Stimulated activated CD4-positive, alpha-beta T cell treated with anti-CD3 and anti-CD28 coated beads, Interleukin-2, amount 100 ng/mL, for 24 hours (primary cell): ENCODE data around the gene ZNF324.
"Not testable (repeated sequence)": the region's sequence is repeated elsewhere in the genome, so short reads cannot be mapped to it uniquely, and the experiment has no call there.

Experiments used
- DNase-seq, 2 donors: peaks; one replicate each; pipeline ENCODE4 v3.0.0-alpha.2; 2020

ZNF324 gene

DNA sequence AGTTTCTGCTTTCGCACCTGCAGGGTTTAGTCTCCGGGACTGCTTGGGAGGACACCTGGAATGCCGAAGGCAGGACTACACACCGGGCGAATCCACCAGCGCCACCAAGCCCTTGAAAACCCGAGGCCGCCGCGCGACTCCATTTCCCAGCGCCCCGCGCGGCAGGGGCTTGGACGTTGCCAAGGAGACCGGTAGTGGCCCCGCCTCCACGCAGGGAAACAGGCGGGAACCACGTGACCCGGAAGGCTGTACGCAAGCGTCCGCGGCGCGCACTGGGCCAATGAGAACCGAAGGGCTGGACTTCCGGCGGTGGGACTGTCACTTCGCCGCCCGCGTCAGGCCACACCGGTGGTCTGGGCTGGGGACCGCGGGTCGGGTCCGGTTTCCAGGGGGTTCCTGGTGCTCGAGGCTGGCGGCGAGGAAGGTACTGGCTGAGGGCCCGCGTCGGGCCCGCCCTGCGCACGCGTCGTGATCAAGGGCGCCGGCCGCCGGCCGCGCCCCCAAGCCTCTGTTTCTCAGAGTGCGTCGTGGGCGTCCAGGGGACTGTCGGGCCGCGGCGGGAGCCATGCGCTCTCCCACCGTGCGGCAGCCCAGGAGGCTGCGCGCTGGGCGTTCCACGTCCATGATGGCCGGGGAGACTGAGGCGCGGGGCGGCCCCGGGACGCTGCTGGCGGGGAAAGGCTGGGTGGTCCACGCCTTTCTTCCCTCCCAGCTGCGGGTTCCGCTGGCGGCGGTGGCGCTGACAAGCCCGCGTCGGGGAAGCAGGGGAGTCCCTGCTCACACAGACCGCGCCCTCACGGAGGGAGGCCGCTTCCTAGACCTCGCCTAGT is at the start of gene ZNF324:
ZNF324 (plus strand) TSS at position 321 of the 830 bp plus-strand sequence. CDS start 2,106 bp downstream, outside the sequence.
- peak; percentile 98 to 99 for DNase-seq

DNA sequence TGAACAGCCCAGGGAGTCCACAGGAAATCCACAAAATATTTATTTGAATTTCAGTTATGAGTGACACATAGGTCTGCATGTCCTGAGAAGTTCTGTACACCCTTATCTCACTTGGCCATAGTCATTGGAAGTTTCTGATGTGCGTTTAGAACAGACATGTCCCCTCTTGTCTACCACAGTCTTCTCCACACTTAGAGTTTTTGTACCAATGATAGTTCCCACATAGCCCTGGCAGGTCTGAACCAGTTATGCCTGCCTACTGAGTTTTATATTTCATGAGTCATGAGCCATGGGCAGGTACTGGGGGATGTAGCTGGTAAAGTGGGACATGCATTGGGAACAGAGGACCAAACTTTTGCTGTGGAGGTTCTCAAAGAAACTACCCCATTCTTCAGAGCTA is 38.3 kb upstream of the ZNF324 start:
- DNase-seq, result no peak

DNA sequence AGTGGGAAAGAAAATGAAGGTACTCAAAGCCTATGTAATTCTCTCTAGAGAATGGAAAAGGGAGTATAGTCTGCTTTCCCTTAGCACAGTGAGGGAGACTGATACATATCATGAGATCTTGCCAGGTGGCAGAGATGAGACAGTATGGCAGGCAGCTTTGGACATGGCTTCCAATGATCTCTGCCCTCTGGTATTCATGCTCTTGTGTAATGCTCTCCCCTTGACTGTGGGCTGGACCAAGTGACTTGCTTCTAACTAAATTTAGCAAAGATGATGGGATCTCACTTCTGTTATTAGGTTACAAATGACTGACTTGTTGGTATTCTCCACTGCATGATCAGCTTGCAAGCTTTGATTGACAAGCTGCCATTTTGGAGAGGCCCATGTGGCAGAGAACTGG is 37.1 kb upstream of the ZNF324 start:
- DNase-seq, result no peak

DNA sequence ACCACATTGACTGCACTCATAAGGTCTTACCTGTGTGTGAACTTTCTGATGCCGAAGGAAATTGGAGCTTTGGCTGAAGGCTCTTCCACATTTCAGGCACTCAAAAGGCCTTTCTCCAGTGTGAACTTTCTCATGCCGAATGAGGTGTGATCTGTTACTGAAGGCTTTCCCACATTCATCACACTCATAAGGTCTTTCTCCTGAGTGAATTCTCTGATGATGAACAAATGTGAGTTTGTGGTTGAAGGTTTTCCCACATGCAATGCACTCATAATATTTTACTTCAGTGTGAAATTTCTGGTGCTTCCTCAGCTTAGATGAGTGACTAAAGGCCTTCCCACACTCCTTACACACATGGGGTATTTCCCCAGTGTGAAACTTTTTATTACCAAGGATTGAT is 32.7 kb upstream of the ZNF324 start:
- DNase-seq, result no peak

DNA sequence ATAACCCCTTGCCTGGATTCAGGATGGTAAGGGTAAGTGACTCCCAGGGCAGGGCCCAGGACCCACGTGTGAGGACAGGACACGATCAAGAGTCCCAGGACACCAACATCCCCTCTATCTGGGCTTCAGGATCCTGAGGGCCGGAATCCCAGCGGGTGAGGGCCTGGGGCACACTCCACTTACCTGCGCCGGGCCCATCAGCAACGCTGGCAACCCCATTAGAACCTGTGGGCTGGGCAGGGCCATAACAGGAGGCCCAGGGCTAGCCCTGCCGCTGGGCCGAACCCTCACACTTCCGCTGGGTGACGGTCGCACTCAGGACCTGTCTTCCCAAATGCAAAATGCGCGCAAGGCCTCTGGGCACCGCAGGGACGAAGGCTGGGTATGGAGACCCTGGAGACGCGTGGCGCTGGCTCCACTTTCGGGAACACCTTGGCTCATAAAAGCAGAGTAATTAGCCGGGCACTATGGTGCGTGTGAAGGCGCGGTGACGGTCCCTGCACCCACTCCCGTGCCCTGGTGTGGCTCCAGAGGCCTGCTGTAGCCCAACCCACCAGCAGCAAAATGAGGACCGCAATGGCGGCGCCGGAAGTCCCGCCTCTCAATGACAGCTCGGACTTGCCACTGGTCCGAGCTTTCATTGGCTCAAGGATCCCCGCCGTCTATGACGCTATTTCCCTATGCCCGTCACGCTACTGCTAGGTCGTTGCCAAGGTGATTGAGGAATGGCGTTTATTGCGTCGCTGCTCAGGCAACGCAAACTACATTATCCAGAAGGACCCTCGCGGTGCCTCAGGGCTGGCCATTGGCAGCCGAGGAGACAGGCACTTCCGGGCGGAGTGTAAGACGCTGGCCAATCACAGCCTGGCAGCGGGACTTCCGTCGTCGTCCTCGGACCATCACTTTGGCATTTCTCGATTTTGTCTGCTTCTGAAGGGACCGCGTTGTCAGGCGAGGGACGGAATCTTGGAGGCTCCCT is 27.0 kb upstream of the ZNF324 start, which contains the start of gene ZNF132:
ZNF132 (minus strand) TSS at position 578 of the 979 bp plus-strand sequence; CDS start at position 246, 332 bp downstream.
- peak; percentile 90 to 92 for DNase-seq

DNA sequence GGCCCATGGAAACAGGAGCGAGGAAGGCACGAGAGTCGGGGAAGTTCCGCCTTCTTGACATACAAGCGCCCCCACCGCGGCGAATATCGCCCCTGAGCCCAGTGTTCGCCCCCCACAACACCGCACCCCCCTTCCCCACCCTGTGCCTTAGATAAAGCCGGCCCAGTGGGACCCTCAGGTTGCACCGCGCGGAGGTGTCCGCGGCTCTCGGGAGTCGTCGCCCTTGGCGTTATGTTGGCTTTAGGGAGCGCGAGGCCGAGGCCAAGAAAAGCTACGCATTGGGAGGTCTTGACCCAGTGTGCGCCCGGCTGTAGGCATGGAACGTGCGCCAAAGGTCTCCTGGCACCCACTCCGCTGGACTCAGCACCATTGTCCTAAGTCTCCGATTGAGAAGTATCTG is 26.3 kb upstream of the ZNF324 start:
- DNase-seq, result no peak

DNA sequence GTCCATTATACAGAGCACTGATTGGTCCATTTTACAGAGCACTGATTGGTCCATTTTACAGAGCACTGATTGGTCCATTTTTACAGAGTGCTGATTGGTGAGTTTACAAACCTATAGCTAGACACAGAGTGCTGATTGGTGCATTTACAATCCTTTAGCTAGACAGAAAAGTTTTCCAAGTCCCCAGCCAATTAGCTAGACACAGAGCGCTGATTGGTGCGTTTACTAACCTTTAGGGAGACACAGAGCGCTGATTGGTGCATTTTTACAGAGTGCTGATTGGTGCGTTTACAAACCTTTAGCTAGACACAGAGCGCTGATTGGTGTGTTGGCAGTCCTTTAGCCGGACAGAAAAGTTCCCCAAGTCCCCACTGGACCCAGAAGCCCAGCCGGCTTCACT is 23.9 kb upstream of the ZNF324 start:
- DNase-seq, result not testable (repeated sequence)

DNA sequence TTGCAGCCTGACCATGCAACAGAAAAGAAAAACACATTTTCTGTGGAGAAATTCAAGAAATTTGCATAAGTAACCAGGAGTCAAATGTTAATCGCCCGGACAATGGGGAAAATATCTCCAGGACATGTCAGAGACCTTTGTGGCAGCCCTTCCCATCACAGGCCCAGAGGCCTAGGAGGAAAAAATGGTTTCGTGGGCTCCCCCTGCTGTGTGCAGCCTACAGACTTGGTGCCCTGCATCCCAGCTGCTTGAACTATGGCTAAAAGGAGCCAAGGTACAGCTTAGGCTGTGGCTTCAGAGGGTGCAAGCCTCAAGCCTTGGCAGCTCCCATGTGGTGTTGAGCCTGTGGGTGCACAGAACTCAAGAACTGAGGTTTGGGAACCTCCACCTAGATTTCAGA is 18.0 kb upstream of the ZNF324 start:
- not testable (repeated sequence) for DNase-seq

DNA sequence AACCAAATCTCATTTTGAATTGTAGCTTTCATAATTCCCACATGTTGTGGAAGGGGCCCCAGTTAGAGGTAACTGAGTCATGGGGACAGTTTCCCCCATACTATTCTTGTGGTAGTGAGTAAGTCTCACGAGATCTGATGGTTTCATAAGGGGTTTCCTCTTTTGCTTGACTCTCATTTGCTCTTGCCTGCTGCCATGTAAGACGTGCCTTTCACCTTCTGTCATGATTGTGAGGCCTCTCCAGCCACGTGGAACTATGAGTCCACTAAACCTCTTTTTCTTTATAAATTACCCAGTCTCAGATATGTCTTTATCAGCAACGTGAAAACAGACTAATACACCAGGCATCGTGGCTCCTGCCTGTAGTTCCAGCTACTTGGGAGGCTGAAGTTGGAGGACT is 16.9 kb upstream of the ZNF324 start:
- DNase-seq, result not testable (repeated sequence)

DNA sequence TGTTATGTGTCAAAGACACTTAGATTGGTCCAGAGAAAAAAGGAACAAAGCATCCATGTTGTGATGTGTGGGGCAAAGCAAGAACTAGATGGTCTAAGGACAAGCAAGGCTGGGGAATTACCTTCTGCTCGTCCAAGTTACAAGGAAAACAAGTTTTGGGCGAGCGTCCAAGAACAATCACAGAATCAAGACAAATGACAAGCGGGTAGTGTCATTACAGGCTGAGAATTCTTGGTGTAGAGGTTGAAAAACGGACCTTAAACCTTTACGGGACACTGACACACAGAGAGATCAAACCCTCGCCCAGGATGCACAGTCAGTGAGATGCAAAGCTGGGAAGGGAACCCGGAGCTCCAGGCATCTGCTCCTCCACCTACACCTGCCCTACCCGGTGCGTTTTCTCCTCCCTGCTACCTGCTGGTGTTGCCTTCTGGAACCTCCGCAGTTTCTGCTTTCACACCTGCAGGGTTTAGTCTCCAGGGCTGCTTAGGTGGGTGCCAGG is 16.0 kb upstream of the ZNF324 start:
- DNase-seq, result no peak

DNA sequence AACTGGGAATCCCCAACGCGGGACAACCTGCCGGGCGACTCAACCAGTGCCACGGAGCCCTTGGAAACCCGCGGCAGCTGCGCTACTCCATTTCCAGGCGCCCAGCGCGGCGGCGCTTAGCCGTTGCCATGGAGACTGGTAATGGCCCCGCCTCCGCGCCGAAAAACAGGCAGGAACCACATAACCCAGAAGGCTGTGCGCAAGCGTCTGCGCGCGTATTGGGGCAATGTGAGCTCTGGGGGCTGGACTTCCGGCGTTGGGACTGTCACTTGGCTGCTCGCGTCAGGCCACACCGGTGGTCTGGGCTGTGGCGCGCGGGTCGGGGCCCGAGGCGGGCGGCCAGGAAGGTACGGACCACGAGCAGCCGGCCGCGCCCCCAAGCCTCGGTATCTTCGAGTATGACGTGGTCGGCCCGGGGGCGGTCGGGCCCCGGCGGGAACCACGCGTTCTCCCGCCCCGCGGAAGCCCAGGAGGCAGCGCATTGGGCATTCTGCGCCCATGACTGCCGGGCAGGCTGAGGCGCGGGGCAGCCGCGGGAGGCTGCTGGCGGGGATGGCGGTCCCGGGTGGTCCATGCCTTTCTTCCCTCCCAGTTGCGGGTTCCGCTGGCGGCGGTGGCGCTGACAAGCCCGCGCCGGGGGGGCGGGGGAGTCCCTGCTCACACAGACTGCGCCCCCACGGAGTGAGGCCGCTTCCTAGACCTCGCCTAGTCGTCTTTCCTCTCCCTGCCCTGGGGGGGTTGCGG is 15.3 kb upstream of the ZNF324 start, which contains the start of gene ZNF324B:
ZNF324B (plus strand) TSS at position 265 of the 744 bp plus-strand sequence. CDS start 2,080 bp downstream, outside the sequence.
- peak; percentile 97 for DNase-seq

DNA sequence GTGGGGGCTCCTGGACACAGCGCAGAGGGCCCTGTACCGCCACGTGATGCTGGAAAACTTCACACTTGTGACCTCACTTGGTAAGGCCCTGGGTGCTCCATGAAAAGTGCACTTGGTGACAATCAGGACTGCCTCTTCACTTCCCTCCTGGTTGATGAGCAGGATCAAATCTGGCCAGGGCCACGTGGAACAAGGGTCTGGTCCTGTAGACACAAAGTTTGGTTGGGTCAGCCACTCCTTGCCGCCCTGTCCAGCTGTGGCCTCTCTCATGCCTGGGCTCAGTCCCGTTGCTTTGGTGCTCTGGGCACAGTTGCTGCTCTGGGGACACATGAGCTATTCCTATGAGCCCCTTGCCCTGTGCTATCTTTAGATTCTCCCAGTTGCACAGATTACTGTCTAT is 13.1 kb upstream of the ZNF324 start:
- no peak for DNase-seq

DNA sequence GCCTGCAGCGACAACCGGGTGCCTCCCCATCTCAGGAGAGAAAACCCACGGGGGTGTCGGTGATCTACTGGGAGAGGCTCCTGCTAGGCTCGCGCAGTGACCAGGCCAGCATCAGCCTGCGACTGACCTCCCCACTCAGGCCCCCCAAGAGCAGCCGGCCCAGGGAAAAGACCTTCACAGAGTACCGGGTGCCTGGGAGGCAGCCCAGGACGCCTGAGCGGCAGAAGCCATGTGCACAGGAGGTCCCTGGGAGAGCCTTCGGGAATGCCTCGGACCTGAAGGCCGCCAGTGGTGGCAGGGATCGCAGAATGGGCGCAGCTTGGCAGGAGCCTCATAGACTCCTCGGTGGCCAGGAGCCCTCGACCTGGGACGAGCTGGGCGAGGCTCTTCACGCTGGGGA is 11.6 kb upstream of the ZNF324 start:
- no peak for DNase-seq

DNA sequence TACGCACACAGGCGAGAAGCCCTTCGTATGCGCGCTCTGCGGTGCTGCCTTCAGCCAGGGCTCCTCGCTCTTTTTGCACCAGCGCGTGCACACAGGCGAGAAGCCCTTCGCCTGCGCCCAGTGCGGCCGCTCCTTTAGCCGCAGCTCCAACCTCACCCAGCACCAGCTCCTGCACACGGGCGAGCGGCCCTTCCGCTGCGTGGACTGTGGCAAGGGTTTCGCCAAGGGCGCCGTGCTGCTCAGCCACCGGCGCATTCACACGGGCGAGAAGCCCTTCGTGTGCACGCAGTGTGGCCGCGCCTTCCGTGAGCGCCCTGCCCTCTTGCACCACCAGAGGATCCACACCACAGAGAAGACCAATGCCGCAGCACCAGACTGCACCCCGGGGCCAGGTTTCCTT is 10.8 kb upstream of the ZNF324 start:
- DNase-seq, result no peak

DNA sequence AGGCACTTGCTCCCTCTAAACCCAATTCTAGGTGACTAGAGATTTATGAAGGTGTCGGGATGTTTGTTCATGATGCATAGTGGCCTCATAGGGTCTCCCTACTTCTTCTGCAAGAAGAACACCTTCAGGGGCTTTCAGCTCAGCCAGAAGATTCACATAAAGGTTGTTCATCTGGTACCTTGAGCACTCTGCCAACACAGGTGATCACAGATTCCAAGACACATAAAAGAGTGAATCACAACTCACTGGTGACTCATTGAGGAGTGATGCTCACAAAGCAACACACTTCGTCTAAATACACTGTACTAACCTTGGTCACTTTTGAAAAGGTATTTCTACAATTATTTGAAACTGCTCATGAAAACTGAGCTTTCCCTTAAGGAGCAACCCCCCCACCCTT is 6.8 kb upstream of the ZNF324 start:
- no peak for DNase-seq

DNA sequence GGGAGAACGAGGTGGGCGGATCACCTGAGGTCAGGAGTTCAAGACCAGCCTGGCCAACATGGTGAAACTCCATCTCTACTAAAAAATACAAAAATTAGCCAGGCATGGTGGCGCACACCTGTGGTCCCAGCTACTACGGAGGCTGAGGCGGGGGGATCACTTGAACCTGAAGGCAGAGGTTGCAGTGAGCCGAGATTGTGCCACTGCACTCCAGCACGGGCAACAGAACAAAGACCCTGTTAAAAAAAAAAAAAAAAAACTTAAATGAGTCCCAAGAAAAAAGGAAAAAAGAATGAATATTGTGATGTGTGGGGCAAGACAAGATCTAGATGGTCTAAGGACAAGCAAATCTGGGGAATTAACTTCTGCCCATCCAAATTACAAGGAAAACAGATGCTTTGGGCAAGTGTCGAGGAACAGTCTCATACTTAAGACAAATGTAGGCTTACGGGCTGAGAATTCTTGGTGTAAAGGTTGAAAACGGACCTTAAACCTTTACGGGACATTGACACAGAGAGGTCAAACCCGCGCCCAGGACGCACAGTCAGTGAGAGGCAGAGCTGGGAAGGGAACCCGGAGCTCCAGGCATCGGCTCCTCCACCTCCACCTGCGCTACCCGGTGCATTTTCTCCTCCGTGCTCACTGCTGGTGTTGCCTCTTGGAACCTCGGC is 656 bp upstream of the ZNF324 start:
- no peak for DNase-seq

DNA sequence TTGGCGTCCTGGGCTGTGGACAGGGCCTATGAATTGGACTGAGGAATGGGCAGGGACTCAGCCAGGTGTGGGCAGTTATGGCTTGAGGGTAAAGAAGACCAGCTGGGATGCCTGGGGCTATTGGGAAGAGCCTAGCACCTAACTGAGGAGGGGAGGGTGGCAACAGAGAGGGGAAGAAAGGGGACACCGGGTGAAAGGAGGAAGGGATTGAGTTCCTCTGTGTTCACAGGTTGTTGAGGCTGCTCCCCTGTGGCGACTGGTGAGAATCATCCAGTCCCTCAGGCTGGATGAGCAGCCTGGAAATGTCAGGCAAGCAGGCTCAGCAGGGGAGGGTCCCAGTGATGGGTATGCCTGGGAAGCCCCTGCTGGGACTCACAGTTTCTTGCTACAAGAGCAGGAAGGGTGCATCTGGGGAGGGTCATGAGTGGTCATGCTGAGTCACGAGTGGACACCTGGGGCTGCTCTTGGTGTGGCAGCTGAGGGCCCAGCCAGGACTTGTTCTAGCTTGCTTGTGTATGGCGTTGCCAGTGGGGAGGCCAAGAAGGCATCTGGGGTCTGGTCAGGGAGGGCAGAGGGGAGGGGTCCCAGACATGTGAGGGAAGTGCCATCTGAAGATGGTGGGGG is 1.4 kb downstream of the ZNF324 start:
- DNase-seq, result no peak

DNA sequence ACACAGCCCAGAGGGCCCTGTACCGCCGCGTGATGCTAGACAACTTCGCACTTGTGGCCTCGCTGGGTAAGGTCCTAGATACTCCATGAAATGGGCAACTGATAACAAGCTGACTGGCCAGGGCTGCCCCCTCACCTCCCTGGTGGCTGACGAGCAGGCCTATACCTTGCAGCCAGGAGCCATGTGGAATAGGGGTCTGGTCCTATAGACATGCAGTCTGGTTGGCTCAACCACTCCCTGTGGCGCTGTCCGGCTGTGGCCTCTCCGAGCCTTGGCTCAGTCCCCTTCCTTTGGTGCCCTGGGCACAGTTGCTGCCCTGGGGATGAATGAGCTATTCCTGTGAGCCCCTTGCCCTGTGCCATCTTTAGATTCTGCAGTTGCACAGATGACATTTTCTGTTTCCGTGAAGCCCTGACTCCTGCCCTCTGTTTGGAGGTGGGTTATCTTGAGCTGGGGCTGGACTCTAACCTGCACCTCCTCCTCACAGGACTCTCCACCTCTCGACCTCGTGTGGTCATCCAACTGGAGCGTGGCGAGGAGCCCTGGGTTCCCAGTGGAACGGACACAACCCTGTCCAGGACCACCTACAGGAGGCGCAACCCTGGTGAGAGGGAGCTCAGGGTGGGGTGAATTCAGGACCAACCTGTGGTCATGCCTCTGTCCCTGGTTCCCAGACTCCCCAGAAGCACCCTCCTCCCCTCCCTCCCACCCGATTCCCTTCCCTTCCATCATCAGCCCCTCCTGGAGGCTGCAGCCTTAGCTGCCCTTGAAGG is 2.5 kb downstream of the ZNF324 start:
- no peak for DNase-seq

DNA sequence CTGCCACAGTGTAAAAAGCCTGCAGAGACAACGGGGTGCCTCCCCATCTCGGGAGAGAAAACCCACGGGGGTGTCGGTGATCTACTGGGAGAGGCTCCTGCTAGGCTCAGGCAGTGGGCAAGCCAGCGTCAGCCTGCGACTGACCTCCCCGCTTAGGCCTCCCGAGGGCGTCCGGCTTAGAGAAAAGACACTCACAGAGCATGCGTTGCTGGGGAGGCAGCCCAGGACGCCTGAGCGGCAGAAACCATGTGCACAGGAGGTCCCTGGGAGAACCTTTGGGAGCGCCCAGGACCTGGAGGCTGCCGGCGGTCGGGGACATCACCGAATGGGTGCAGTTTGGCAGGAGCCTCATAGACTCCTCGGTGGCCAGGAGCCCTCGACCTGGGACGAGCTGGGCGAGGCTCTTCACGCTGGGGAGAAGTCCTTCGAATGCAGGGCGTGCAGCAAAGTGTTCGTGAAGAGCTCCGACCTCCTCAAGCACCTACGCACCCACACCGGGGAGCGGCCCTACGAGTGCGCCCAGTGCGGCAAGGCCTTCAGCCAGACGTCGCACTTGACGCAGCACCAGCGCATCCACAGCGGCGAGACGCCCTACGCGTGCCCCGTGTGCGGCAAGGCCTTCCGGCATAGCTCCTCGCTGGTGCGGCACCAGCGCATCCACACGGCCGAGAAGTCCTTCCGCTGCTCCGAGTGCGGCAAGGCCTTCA is 4.1 kb downstream of the ZNF324 start:
- DNase-seq, result not testable (repeated sequence)

DNA sequence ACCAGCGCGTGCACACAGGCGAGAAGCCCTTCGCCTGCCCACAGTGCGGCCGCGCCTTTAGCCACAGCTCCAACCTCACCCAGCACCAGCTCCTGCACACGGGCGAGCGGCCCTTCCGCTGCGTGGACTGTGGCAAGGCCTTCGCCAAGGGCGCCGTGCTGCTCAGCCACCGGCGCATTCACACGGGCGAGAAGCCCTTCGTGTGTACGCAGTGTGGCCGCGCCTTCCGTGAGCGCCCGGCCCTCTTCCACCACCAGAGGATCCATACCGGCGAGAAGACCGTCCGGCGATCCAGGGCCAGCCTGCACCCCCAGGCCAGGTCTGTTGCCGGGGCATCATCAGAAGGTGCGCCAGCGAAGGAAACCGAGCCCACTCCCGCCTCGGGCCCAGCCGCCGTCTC is 4.9 kb downstream of the ZNF324 start:
- no peak for DNase-seq
